ENCODE results near the gene LUC7L. TPM values are rescaled to one million over a fixed set of nuclear protein-coding genes. Genes with fewer than 3 reads are reported as not detected.
"Not testable (repeated sequence)": the region's sequence is repeated elsewhere in the genome, so short reads cannot be mapped to it uniquely, and the experiment has no call there.

LUC7L gene
- total and polyA plus RNA-seq, 5 experiments from 2014 or later = 4.5 to 194 (median 11.9) TPM

- DNase-seq (no peak), ATAC-seq (no peak)
- H3K27ac Mint-ChIP-seq = peak overlapping the region in 2 of 10 donors; percentile 31 to 37
- H3K4me1 Mint-ChIP-seq = peaks cover 0 to 9% (median 7%) of the 10 kb centered on the region in 4 donors
- H3K4me3 Mint-ChIP-seq = no peak overlapping the region
- POLR2A ChIA-PET = no interaction called here
- peaks cover 0 to 31% (median 6%) of the 10 kb centered on the region in 3 donors for H3K36me3 Mint-ChIP-seq
- no peaks in the 10 kb centered on the region for H3K27me3 Mint-ChIP-seq
- H3K9me3 Mint-ChIP-seq = no peaks in the 10 kb centered on the region
Observed at GRCh38 chr16:185213-185612, 44.0 kb downstream of the LUC7L start.

- peak overlapping the region in 2 of 10 donors; percentile 14 to 44 for H3K27ac Mint-ChIP-seq
Observed at GRCh38 chr16:183005-183404, 46.2 kb downstream of the LUC7L start.

GRCh38 chr16:181565-182021 is 47.7 kb downstream of the LUC7L start:
- Mint-ChIP-seq H3K27ac (peak overlapping the region in 2 of 10 donors; percentile 62 to 75), H3K36me3 (peaks cover 0 to 7% (median 0%) of the 10 kb centered on the region in 3 donors), H3K4me1 (peaks cover 0 to 10% (median 3%) of the 10 kb centered on the region in 4 donors), H3K9me3 (no peaks in the 10 kb centered on the region), H3K4me3 (peak overlapping the region in 3 of 10 donors; percentile 54 to 59 (median 57)), H3K27me3 (peaks cover 5 to 19% (median 10%) of the 10 kb centered on the region in 5 donors)
- POLR2A ChIA-PET = interaction anchor here (0.5 to 1.6 kb wide), 7 partner anchors 13 to 1134 kb away, joined by 3 to 7 read pairs (median 4); no protein-coding TSS in a partner anchor
- ATAC-seq (no peak), DNase-seq (no peak)

More at GRCh38 chr16:183005-183404, 46.2 kb downstream of the LUC7L start:
- Mint-ChIP-seq H3K4me3 (no peak overlapping the region), H3K27me3 (peaks cover 0 to 12% (median 3%) of the 10 kb centered on the region in 5 donors), H3K36me3 (peaks cover 0 to 12% (median 0%) of the 10 kb centered on the region in 3 donors), H3K9me3 (no peaks in the 10 kb centered on the region), H3K4me1 (peaks cover 0 to 5% (median 3%) of the 10 kb centered on the region in 4 donors)
- DNase-seq (no peak), ATAC-seq (no peak)
- POLR2A ChIA-PET = interaction anchor here (1.0 kb wide), 1 partner anchor 81 kb away, joined by 3 read pairs; no protein-coding TSS in a partner anchor

- ATAC-seq (peak; percentile 82 to 87), DNase-seq (peak; percentile 72 to 91 (median 87))
- POLR2A ChIA-PET = interaction anchor here (0.5 to 1.6 kb wide), 4 partner anchors 13 to 173 kb away, joined by 4 to 6 read pairs (median 4); partner anchors contain the start of gene NPRL3
- peaks cover 0 to 7% (median 0%) of the 10 kb centered on the region in 3 donors for H3K36me3 Mint-ChIP-seq
- no peaks in the 10 kb centered on the region for H3K9me3 Mint-ChIP-seq
- peak overlapping the region; percentile 33 to 61 (median 51) for H3K4me3 Mint-ChIP-seq
- H3K4me1 Mint-ChIP-seq = peaks cover 0 to 10% (median 3%) of the 10 kb centered on the region in 4 donors
- H3K27ac Mint-ChIP-seq = no peak overlapping the region
- H3K27me3 Mint-ChIP-seq = peaks cover 5 to 19% (median 10%) of the 10 kb centered on the region in 5 donors
Observed at GRCh38 chr16:180681-181564, 48.3 kb downstream of the LUC7L start.

- H3K27me3 Mint-ChIP-seq = peaks cover 10 to 24% (median 18%) of the 10 kb centered on the region in 5 donors
- peak within 1 kb of the TSS; percentile 50 to 67 (median 58) for H3K4me3 Mint-ChIP-seq
- no peak within 1 kb of the TSS for H3K27ac Mint-ChIP-seq
- no peaks in the 10 kb centered on the region for H3K9me3 Mint-ChIP-seq
- DNase-seq = peak in 8 of 10 donors; percentile 15 to 65 (median 48)
- ATAC-seq = peak; percentile 23 to 24
- peaks cover 0 to 2% (median 0%) of the 10 kb centered on the region in 3 donors for H3K36me3 Mint-ChIP-seq
- POLR2A ChIA-PET = interaction anchor here (0.9 kb wide), 1 partner anchor 41 kb away, joined by 6 read pairs; the partner anchor contains the start of gene NPRL3
- peaks cover under 1 to 14% (median 7%) of the 10 kb centered on the region in 4 donors for H3K4me1 Mint-ChIP-seq
Observed at GRCh38 chr16:180101-180675, 49.1 kb downstream of the LUC7L start, which contains the start of gene HBQ1. Gene HBQ1 (plus strand): TSS chr16:180459. CDS start chr16:180487, 28 bp downstream.

- Mint-ChIP-seq H3K9me3 (no peaks in the 10 kb centered on the region), H3K4me3 (peak overlapping the region; percentile 33 to 67 (median 56)), H3K36me3 (no peaks in the 10 kb centered on the region), H3K27ac (no peak overlapping the region), H3K4me1 (peaks cover 1 to 20% (median 13%) of the 10 kb centered on the region in 4 donors), H3K27me3 (peaks cover 17 to 31% (median 25%) of the 10 kb centered on the region in 5 donors)
- DNase-seq = no peak
- POLR2A ChIA-PET = no interaction called here
- ATAC-seq = no peak
Observed at GRCh38 chr16:179211-180092, 49.8 kb downstream of the LUC7L start.

- no peak for ATAC-seq
- H3K4me3 Mint-ChIP-seq = no peak overlapping the region
Observed at GRCh38 chr16:178668-179015, 50.6 kb downstream of the LUC7L start.

GRCh38 chr16:177981-178667 is 51.1 kb downstream of the LUC7L start:
- H3K27ac Mint-ChIP-seq = no peak overlapping the region

More at GRCh38 chr16:178668-179015, 50.6 kb downstream of the LUC7L start:
- POLR2A ChIA-PET = no interaction called here
- Mint-ChIP-seq H3K27me3 (peaks cover 18 to 34% (median 33%) of the 10 kb centered on the region in 5 donors), H3K9me3 (no peaks in the 10 kb centered on the region), H3K36me3 (no peaks in the 10 kb centered on the region), H3K27ac (no peak overlapping the region), H3K4me1 (peaks cover 1 to 23% (median 15%) of the 10 kb centered on the region in 4 donors)
- DNase-seq = no peak

GRCh38 chr16:177394-177822 is 51.8 kb downstream of the LUC7L start:
- Mint-ChIP-seq H3K27me3 (peaks cover 18 to 39% (median 36%) of the 10 kb centered on the region in 5 donors), H3K4me3 (peak overlapping the region in 8 of 10 donors; percentile 33 to 69 (median 44)), H3K9me3 (no peaks in the 10 kb centered on the region), H3K27ac (no peak overlapping the region), H3K4me1 (peaks cover 1 to 27% (median 20%) of the 10 kb centered on the region in 4 donors), H3K36me3 (no peaks in the 10 kb centered on the region)
- DNase-seq = no peak
- POLR2A ChIA-PET = no interaction called here
- ATAC-seq = no peak

More at GRCh38 chr16:177981-178667, 51.1 kb downstream of the LUC7L start:
- Mint-ChIP-seq H3K4me3 (peak overlapping the region in 8 of 10 donors; percentile 33 to 62 (median 44)), H3K36me3 (no peaks in the 10 kb centered on the region), H3K9me3 (no peaks in the 10 kb centered on the region), H3K4me1 (peaks cover 1 to 27% (median 20%) of the 10 kb centered on the region in 4 donors), H3K27me3 (peaks cover 18 to 39% (median 36%) of the 10 kb centered on the region in 5 donors)
- ATAC-seq = no peak
- DNase-seq = no peak
- POLR2A ChIA-PET = interaction anchor here (0.5 kb wide), 1 partner anchor 23 kb away, joined by 3 read pairs; no protein-coding TSS in a partner anchor

- H3K27ac Mint-ChIP-seq, POLR2A ChIA-PET: not testable (repeated sequence)
- peaks cover 20 to 42% (median 38%) of the 10 kb centered on the region in 5 donors for H3K27me3 Mint-ChIP-seq
Observed at GRCh38 chr16:176477-177382, 52.5 kb downstream of the LUC7L start, which contains the start of gene HBA1. Gene HBA1 (plus strand): TSS chr16:176680. CDS start chr16:176717, 37 bp downstream.

More at GRCh38 chr16:176477-177382, 52.5 kb downstream of the LUC7L start, which contains the start of gene HBA1:
- peak within 1 kb of the TSS in 9 of 10 donors; percentile 28 to 69 (median 58) for H3K4me3 Mint-ChIP-seq
- H3K36me3 Mint-ChIP-seq, H3K9me3 Mint-ChIP-seq: not testable (repeated sequence)
- ATAC-seq = peak; percentile 31 to 37
- DNase-seq = peak in 1 of 10 donors; percentile 21
- H3K4me1 Mint-ChIP-seq = peaks cover 1 to 27% (median 20%) of the 10 kb centered on the region in 4 donors

Measured in naive thymus-derived CD8-positive, alpha-beta T cell (primary cell).